ENCODE measurements around the gene COL4A3.

Gene COL4A3

DNA sequence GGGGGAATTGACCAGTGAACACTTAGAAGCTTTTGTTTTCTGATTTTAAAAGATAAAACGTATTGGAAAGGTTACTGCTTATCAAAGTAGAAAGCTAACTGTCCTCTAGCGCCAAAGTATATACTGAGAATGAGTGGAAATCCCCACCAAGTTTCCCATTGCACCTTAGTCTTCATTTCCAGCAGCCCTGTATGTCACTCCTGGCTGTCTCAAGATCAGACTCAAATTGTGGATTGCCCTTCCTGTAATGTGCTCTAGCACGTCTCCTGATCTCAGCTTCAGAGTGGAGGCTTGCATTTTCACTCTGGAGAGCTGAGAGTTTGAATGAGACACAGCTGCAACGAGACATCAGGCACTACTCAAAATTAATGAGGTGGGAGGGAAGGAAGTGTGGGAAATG, 187.2 kb downstream of the COL4A3 start:
- Histone ChIP-seq H2AFZ (ENCODE audit: low read length) (no peak overlapping the region), H4K20me1 (ENCODE audit: insufficient read depth, low read length) (no peaks in the 10 kb centered on the region), H3K79me2 (ENCODE audit: insufficient read depth, low read length) (no peaks in the 10 kb centered on the region), H3K36me3 (ENCODE audit: insufficient read depth, low read length) (peaks cover 63% of the 10 kb centered on the region), H3F3A (ENCODE audit: insufficient read depth, low read length) (no peaks in the 10 kb centered on the region), H3K4me1 (ENCODE audit: insufficient read depth, low read length, severe bottlenecking) (no peaks in the 10 kb centered on the region), H3K27ac (ENCODE audit: low read depth, low read length, poor library complexity, severe bottlenecking) (no peak overlapping the region), H3K27me3 (ENCODE audit: insufficient read depth, low read length) (no peaks in the 10 kb centered on the region), H3K4me2 (ENCODE audit: low read length) (no peak overlapping the region), H3K9ac (ENCODE audit: low read length) (no peak overlapping the region), H3K9me2 (ENCODE audit: low read depth, low read length) (no peaks in the 10 kb centered on the region), H3K4me3 (ENCODE audit: low read depth, low read length, poor library complexity, severe bottlenecking) (no peak overlapping the region), H3K9me3 (ENCODE audit: low read length) (no peaks in the 10 kb centered on the region)
- no peak for TF ChIP-seq EZH2 (IDR thresholded peaks at IDR 0.05; ENCODE audit: borderline replicate concordance, low read length)
- TF ChIP-seq, protein P1, sequence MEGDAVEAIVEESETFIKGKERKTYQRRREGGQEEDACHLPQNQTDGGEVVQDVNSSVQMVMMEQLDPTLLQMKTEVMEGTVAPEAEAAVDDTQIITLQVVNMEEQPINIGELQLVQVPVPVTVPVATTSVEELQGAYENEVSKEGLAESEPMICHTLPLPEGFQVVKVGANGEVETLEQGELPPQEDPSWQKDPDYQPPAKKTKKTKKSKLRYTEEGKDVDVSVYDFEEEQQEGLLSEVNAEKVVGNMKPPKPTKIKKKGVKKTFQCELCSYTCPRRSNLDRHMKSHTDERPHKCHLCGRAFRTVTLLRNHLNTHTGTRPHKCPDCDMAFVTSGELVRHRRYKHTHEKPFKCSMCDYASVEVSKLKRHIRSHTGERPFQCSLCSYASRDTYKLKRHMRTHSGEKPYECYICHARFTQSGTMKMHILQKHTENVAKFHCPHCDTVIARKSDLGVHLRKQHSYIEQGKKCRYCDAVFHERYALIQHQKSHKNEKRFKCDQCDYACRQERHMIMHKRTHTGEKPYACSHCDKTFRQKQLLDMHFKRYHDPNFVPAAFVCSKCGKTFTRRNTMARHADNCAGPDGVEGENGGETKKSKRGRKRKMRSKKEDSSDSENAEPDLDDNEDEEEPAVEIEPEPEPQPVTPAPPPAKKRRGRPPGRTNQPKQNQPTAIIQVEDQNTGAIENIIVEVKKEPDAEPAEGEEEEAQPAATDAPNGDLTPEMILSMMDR (IDR thresholded peaks at IDR 0.05; ENCODE audit: low read length), result no peak

DNA sequence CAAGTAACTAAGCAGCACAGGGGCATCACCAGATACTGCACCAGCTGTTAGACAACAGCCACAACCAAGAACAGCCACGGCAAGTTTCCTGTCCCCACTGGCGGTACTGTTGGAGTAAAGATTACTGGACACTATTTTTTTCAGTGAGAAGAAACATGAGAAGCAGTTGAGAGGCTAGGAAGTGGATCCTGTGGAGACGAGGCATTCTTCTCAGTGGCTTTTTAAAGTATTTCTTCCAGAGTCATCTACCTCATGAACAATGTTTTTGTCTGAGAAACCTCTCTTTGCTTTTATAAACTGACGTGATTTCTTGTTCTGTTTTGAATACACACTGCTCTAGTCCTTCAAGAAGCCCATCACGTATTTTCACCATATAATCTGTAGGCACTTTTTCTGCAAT, 195.9 kb downstream of the COL4A3 start:
- Histone ChIP-seq H3K27me3 (ENCODE audit: insufficient read depth, low read length) (no peaks in the 10 kb centered on the region), H3K79me2 (ENCODE audit: insufficient read depth, low read length) (no peaks in the 10 kb centered on the region), H3K4me3 (ENCODE audit: low read depth, low read length, poor library complexity, severe bottlenecking) (no peak overlapping the region), H4K20me1 (ENCODE audit: insufficient read depth, low read length) (no peaks in the 10 kb centered on the region), H3K9me2 (ENCODE audit: low read depth, low read length) (no peaks in the 10 kb centered on the region), H3K9me3 (ENCODE audit: low read length) (no peaks in the 10 kb centered on the region), H2AFZ (ENCODE audit: low read length) (no peak overlapping the region), H3K27ac (ENCODE audit: low read depth, low read length, poor library complexity, severe bottlenecking) (no peak overlapping the region), H3K4me2 (ENCODE audit: low read length) (no peak overlapping the region), H3F3A (ENCODE audit: insufficient read depth, low read length) (no peaks in the 10 kb centered on the region), H3K36me3 (ENCODE audit: insufficient read depth, low read length) (peaks cover 51% of the 10 kb centered on the region), H3K9ac (ENCODE audit: low read length) (no peak overlapping the region), H3K4me1 (ENCODE audit: insufficient read depth, low read length, severe bottlenecking) (no peaks in the 10 kb centered on the region)
- TF ChIP-seq, protein P1 (IDR thresholded peaks at IDR 0.05; ENCODE audit: low read length), result no peak
- no peak for TF ChIP-seq EZH2 (IDR thresholded peaks at IDR 0.05; ENCODE audit: borderline replicate concordance, low read length)

DNA sequence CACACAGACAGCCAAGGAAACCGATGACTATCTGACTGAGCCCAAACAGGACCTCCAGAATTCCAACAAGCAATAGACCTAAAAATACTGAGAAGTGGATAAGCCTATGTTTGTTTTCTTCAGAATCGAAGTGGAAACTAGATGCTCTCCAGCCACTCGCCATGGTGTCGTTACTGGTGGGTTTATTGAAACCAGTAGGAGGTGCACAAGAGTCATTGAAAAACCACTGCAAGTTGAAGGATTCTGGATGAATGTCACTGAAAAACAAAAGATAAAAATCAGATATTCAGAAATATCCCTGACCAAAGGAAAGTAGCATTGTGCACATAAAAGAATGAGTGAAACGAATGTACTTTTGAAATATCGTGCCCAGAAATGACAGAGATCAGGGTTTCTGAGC, 199.3 kb downstream of the COL4A3 start:
- TF ChIP-seq, protein P1 (IDR thresholded peaks at IDR 0.05; ENCODE audit: low read length), result peak; percentile 66
- no peak for TF ChIP-seq EZH2 (IDR thresholded peaks at IDR 0.05; ENCODE audit: borderline replicate concordance, low read length)
- H3K36me3 ChIP-seq (ENCODE audit: insufficient read depth, low read length), result peaks cover 18% of the 10 kb centered on the region
- H3K79me2 ChIP-seq (ENCODE audit: insufficient read depth, low read length), result no peaks in the 10 kb centered on the region
- H3F3A ChIP-seq (ENCODE audit: insufficient read depth, low read length), result no peaks in the 10 kb centered on the region
- H3K4me1 ChIP-seq (ENCODE audit: insufficient read depth, low read length, severe bottlenecking), result no peaks in the 10 kb centered on the region
- no peak overlapping the region for H2AFZ ChIP-seq (ENCODE audit: low read length)
- H3K9me3 ChIP-seq (ENCODE audit: low read length), result no peaks in the 10 kb centered on the region
- H3K4me3 ChIP-seq (ENCODE audit: low read depth, low read length, poor library complexity, severe bottlenecking), result no peak overlapping the region
- H3K27ac ChIP-seq (ENCODE audit: low read depth, low read length, poor library complexity, severe bottlenecking), result no peak overlapping the region
- no peaks in the 10 kb centered on the region for H3K9me2 ChIP-seq (ENCODE audit: low read depth, low read length)
- H4K20me1 ChIP-seq (ENCODE audit: insufficient read depth, low read length), result no peaks in the 10 kb centered on the region
- H3K9ac ChIP-seq (ENCODE audit: low read length), result no peak overlapping the region
- H3K27me3 ChIP-seq (ENCODE audit: insufficient read depth, low read length), result no peaks in the 10 kb centered on the region
- H3K4me2 ChIP-seq (ENCODE audit: low read length), result no peak overlapping the region

All from OCI-LY1 (cell line).